Measurements from ENCODE around the gene TRAK2. TPM values are rescaled to one million over a fixed set of nuclear protein-coding genes. Genes with fewer than 3 reads are reported as not detected.

TRAK2 gene
- total RNA-seq, 4 donors from 2014 or later: 41.5 to 78.9 (median 54.5) TPM

GRCh38 chr2:201327678-201328077, 123.6 kb downstream of the TRAK2 start:
- 78 to 82% methylated on average over 3 of the region's 3 CpGs for WGBS, 2 donors (ENCODE audit: low coverage in 1 of 2)
- intact Hi-C loops (cut with DNase I; ENCODE audit: low total_unique reads): no loop called here

More at GRCh38 chr2:201327678-201328077, 123.6 kb downstream of the TRAK2 start:
- in situ Hi-C loops (cut with MboI; ENCODE audit: low pct_ligation_motif_present in 1 of 4, low pct_unique_long_range_greater_than_20kb in 1 of 4, low sequenced_read_pairs in 3 of 4): no loop called here
- Histone ChIP-seq H3K27me3 (no peaks in the 10 kb centered on the region), H3K4me3 (no peak overlapping the region), H3K4me1 (no peaks in the 10 kb centered on the region), H3K36me3 (no peaks in the 10 kb centered on the region), H3K27ac (no peak overlapping the region), H3K9me3 (peaks cover 5 to 9% of the 10 kb centered on the region in 2 donors)
- TF ChIP-seq POLR2A (IDR thresholded peaks at IDR 0.05) (no peak), EP300 (IDR thresholded peaks at IDR 0.05; ENCODE audit: low read depth) (no peak), POLR2AphosphoS5 (IDR thresholded peaks at IDR 0.05) (no peak)
- TF ChIP-seq, protein P1, sequence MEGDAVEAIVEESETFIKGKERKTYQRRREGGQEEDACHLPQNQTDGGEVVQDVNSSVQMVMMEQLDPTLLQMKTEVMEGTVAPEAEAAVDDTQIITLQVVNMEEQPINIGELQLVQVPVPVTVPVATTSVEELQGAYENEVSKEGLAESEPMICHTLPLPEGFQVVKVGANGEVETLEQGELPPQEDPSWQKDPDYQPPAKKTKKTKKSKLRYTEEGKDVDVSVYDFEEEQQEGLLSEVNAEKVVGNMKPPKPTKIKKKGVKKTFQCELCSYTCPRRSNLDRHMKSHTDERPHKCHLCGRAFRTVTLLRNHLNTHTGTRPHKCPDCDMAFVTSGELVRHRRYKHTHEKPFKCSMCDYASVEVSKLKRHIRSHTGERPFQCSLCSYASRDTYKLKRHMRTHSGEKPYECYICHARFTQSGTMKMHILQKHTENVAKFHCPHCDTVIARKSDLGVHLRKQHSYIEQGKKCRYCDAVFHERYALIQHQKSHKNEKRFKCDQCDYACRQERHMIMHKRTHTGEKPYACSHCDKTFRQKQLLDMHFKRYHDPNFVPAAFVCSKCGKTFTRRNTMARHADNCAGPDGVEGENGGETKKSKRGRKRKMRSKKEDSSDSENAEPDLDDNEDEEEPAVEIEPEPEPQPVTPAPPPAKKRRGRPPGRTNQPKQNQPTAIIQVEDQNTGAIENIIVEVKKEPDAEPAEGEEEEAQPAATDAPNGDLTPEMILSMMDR (IDR thresholded peaks at IDR 0.05): no peak
- no peak for DNase-seq

Small RNA genes lying within 50 kb of the gene (small RNA-seq; reads per million reads assigned to genes)
- gene RF00019: 0 reads per million in 4 donors

Other genes with a start within 250 kb of the TRAK2 start
- 10 to 100 TPM; 27.6 to 55.7 (median 40.5) TPM for gene CASP8, start 190.9 kb downstream of the TRAK2 start, total RNA-seq
- gene FLACC1, start 94.1 kb downstream of the TRAK2 start, total RNA-seq: 1 to 10 TPM in 3 of 4 donors, not detected in 1; 1.6 to 5.2 (median 4.3) TPM
- gene STRADB, start 282 bp upstream of the TRAK2 start, total RNA-seq: 100 to 1,000 TPM in 2 of 4 donors, 10 to 100 TPM in 2; 36.2 to 175 (median 98.5) TPM
- 1 to 10 TPM; 2.0 to 7.6 (median 4.7) TPM for gene TMEM237, start 192.0 kb upstream of the TRAK2 start, total RNA-seq
- not detected for gene MPP4, start 247.2 kb upstream of the TRAK2 start, total RNA-seq